Measurements from ENCODE around the gene SLFN13.
"Not testable (repeated sequence)": the region's sequence is repeated elsewhere in the genome, so short reads cannot be mapped to it uniquely, and the experiment has no call there.

DNA sequence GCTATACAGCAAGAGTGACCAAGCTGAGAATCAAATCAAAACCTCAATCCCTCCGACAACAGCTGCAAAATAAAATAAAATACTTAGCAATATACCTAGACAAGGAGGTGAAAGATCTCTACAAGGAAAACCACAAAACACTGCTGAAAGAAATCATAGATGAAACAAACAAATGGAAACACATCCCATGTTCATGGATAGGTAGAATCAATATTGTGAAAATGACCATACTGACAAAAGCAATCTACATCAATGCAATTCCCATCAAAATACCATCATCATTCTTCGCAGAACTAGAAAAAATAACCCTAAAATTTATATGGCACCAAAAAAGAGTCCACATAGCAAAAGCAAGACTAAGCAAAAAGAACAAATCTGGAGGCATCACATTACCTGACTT lies 33.9 kb downstream of the SLFN13 start:
- TF ChIP-seq, protein P1, sequence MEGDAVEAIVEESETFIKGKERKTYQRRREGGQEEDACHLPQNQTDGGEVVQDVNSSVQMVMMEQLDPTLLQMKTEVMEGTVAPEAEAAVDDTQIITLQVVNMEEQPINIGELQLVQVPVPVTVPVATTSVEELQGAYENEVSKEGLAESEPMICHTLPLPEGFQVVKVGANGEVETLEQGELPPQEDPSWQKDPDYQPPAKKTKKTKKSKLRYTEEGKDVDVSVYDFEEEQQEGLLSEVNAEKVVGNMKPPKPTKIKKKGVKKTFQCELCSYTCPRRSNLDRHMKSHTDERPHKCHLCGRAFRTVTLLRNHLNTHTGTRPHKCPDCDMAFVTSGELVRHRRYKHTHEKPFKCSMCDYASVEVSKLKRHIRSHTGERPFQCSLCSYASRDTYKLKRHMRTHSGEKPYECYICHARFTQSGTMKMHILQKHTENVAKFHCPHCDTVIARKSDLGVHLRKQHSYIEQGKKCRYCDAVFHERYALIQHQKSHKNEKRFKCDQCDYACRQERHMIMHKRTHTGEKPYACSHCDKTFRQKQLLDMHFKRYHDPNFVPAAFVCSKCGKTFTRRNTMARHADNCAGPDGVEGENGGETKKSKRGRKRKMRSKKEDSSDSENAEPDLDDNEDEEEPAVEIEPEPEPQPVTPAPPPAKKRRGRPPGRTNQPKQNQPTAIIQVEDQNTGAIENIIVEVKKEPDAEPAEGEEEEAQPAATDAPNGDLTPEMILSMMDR (IDR thresholded peaks at IDR 0.05) = not testable (repeated sequence)
- TF ChIP-seq ELF1 (IDR thresholded peaks at IDR 0.05); EP300 (IDR thresholded peaks at IDR 0.05; ENCODE audit: borderline replicate concordance in 1 of 2, low read depth in 1 of 2, low read length in 1 of 2); TAF1 (IDR thresholded peaks at IDR 0.05; ENCODE audit: borderline replicate concordance, low read depth, low read length): not testable (repeated sequence)
- TF ChIP-seq, protein P2, sequence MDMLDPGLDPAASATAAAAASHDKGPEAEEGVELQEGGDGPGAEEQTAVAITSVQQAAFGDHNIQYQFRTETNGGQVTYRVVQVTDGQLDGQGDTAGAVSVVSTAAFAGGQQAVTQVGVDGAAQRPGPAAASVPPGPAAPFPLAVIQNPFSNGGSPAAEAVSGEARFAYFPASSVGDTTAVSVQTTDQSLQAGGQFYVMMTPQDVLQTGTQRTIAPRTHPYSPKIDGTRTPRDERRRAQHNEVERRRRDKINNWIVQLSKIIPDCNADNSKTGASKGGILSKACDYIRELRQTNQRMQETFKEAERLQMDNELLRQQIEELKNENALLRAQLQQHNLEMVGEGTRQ (IDR thresholded peaks at IDR 0.05; ENCODE audit: borderline replicate concordance, low read depth, low read length) = not testable (repeated sequence)

Data from SK-N-SH (cell line).